Neural cell (in vitro differentiated cells): Measurements from ENCODE around the gene FBRSL1. TPM values are rescaled to one million over a fixed set of nuclear protein-coding genes. Genes with fewer than 3 reads are reported as not detected.

Experiments used
- H2AFZ ChIP-seq: fragments of 200-600, 300-800 bp; sonication (generic), shearing (Covaris generic); 2 replicates; pipeline ENCODE4 v1.6.0; 2014; ENCODE audit warnings: low read depth, mild to moderate bottlenecking, antibody characterized with exemption, low read length, moderate library complexity
- H3F3A ChIP-seq: fragments of 200-600 bp; shearing (Covaris generic); 2 replicates; pipeline ENCODE4 v1.6.1; 2016; ENCODE audit warnings: mild to moderate bottlenecking, moderate library complexity, mixed read lengths, antibody characterized with exemption, low read length; ENCODE audit not compliant: insufficient read depth, poor library complexity, severe bottlenecking
- H3K27ac ChIP-seq: fragments of 200-600, 300-800 bp; sonication (generic), shearing (Covaris generic); 2 replicates; pipeline ENCODE4 v1.5.1; 2014; ENCODE audit warnings: mild to moderate bottlenecking, low read length, moderate library complexity
- H3K27me3 ChIP-seq: fragments of 300-800, 200-600 bp; sonication (generic), shearing (Covaris generic); 2 replicates; pipeline ENCODE4 v1.6.0; 2014; ENCODE audit warnings: mild to moderate bottlenecking, low read depth, low read length, moderate library complexity; ENCODE audit not compliant: insufficient read depth
- H3K36me3 ChIP-seq: fragments of 300-800, 200-600 bp; sonication (generic), shearing (Covaris generic); 2 replicates; pipeline ENCODE4 v1.5.1; 2014; ENCODE audit warnings: mild to moderate bottlenecking, antibody characterized with exemption, low read length, moderate library complexity; ENCODE audit not compliant: insufficient read depth
- H3K4me2 ChIP-seq: fragments of 300-800, 200-600 bp; sonication (generic), shearing (Covaris generic); 2 replicates; pipeline ENCODE4 v1.6.0; 2014; ENCODE audit warnings: mild to moderate bottlenecking, low read length
- H3K4me3 ChIP-seq: fragments of 300-800, 200-600 bp; sonication (generic), shearing (Covaris generic); 2 replicates; pipeline ENCODE4 v1.5.1; 2014; ENCODE audit warnings: mild to moderate bottlenecking, low read length, moderate library complexity
- H3K79me2 ChIP-seq: fragments of 200-600 bp; shearing (Covaris generic); replicated peaks from 2 replicates; pipeline ENCODE4 v1.6.0; 2014; ENCODE audit warnings: mild to moderate bottlenecking, low read length, moderate library complexity; ENCODE audit not compliant: insufficient read depth
- H3K9ac ChIP-seq: fragments of 300-800, 200-600 bp; sonication (generic), shearing (Covaris generic); 2 replicates; pipeline ENCODE4 v1.6.1; 2016; ENCODE audit warnings: mild to moderate bottlenecking, low read length, mixed read lengths
- H3K9me2 ChIP-seq: fragments of 200-600 bp; shearing (Covaris generic); 2 replicates; pipeline ENCODE4 v1.6.1; 2016; ENCODE audit warnings: mild to moderate bottlenecking, low read length, mixed read lengths; ENCODE audit not compliant: insufficient read depth
- H3K9me3 ChIP-seq: fragments of 200-600, 300-800 bp; sonication (generic), shearing (Covaris generic); 2 replicates; pipeline ENCODE4 v1.6.1; 2016; ENCODE audit warnings: mild to moderate bottlenecking, mixed run types, low read length, moderate library complexity, mixed read lengths
- H4K20me1 ChIP-seq: fragments of 200-600 bp; shearing (Covaris generic); 2 replicates; pipeline ENCODE4 v1.6.1; 2016; ENCODE audit warnings: mild to moderate bottlenecking, mixed run types; ENCODE audit not compliant: insufficient read depth
- CTCF ChIP-seq: fragments of 450-650 bp; IDR thresholded peaks from 2 replicates; pipeline ENCODE4 v1.5.1; 2014; ENCODE audit warnings: antibody characterized with exemption, mild to moderate bottlenecking, moderate library complexity; ENCODE audit not compliant: poor library complexity, severe bottlenecking
- EP300 ChIP-seq: fragments of 450-650 bp; conservative IDR thresholded peaks from 2 replicates; pipeline ENCODE4 v1.6.1; 2014; ENCODE audit warnings: antibody characterized with exemption, mild to moderate bottlenecking, moderate library complexity; ENCODE audit not compliant: poor library complexity, severe bottlenecking
- EZH2 ChIP-seq: fragments of 200-600, 300-800 bp; shearing (Covaris generic), sonication (generic); IDR thresholded peaks from 2 replicates; pipeline ENCODE4 v1.6.1; 2014; ENCODE audit warnings: antibody characterized with exemption, low read length, borderline replicate concordance, mild to moderate bottlenecking; ENCODE audit not compliant: insufficient read depth, poor library complexity, severe bottlenecking
- MXI1 ChIP-seq: fragments of 450-650 bp; conservative IDR thresholded peaks from 2 replicates; pipeline ENCODE4 v1.6.1; 2014; ENCODE audit warnings: antibody characterized with exemption, mild to moderate bottlenecking; ENCODE audit not compliant: poor library complexity, severe bottlenecking
- POLR2AphosphoS5 ChIP-seq: IDR thresholded peaks from 2 replicates; pipeline ENCODE4 v1.6.1; 2012
- RAD21 ChIP-seq: fragments of 450-650 bp; conservative IDR thresholded peaks from 2 replicates; pipeline ENCODE4 v1.6.1; 2014; ENCODE audit warnings: antibody characterized with exemption, mild to moderate bottlenecking, moderate library complexity
- REST ChIP-seq: IDR thresholded peaks from 2 replicates; pipeline ENCODE4 v1.6.1; 2012; ENCODE audit warnings: borderline replicate concordance
- SMC3 ChIP-seq: fragments of 450-650 bp; conservative IDR thresholded peaks from 2 replicates; pipeline ENCODE4 v1.6.1; 2014; ENCODE audit warnings: antibody characterized with exemption, mild to moderate bottlenecking, moderate library complexity; ENCODE audit not compliant: poor library complexity
- TAF1 ChIP-seq: IDR thresholded peaks from 2 replicates; pipeline ENCODE4 v1.6.1; 2012; ENCODE audit warnings: low read depth
- polyA plus RNA-seq: library from polyadenylated mRNA; depleted of rRNA; stranded (reverse); fragments of >200 nt; gene quantifications from 2 replicates; pipeline ENCODE4 v1.2.3, GENCODE V29; 2014

The FBRSL1 gene
- polyA plus RNA-seq, 1 donor from 2014 or later, result 11.9 TPM

DNA sequence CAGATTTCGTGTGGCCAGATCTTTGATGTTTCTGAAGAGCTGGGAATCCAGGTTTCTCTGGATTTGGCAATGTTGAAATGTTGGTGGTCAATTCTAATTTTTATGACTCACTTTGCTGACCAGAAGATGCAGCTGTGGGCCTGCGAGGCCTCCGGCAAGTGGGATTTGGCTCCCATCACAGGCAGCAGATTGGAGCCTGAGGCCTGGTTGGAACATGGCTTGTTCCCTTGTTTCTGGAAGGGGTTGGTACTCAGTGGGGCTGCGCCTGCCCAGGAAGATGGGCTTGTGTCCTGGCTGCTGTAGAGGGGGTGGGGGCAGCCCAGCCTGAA lies 23.1 kb downstream of the FBRSL1 start:
- Histone ChIP-seq H3K27ac (no peak overlapping the region), H3K36me3 (no peaks in the 10 kb centered on the region), H3K27me3 (no peaks in the 10 kb centered on the region), H3K9ac (no peak overlapping the region), H2AFZ (no peak overlapping the region), H4K20me1 (no peaks in the 10 kb centered on the region), H3K4me2 (no peak overlapping the region), H3F3A (no peaks in the 10 kb centered on the region), H3K79me2 (no peaks in the 10 kb centered on the region), H3K4me3 (no peak overlapping the region), H3K9me2 (no peaks in the 10 kb centered on the region), H3K9me3 (peaks cover 3% of the 10 kb centered on the region)
- TF ChIP-seq REST (no peak), EZH2 (no peak), EP300 (no peak), RAD21 (no peak), CTCF (no peak)

DNA sequence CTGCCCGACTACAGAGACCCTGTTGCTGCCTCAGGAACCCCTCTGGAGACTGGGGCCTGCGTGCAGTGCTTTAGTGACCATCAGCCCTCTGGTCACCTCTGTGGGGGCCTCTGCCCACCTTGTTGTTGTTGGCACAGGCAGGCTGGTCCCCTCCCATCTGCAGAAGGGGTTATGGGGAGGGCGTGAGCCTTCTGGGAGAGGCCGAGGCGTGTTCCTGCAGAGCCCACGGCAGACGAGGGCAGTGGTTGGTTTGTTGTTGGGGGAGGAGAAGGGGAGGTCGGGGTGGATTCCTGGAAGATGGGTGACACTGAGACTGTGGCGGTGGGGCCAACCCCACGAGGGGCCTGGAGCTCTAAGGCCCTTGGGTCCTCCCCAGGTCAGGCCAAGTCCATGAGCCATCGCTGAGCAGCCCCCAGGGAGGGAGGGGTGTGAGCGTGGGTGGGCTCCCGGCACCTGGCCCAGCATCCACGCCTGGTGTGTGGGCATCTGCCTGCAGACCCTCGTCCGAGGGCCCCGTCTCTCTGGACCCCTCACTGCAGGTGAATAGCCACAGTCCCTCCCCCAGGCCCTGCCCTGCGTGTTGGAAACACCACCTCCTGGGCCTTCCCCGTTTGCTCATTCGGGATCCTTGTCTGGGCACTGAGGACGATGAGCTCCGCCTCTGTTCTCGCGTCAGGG lies 23.6 kb downstream of the FBRSL1 start:
- Histone ChIP-seq H3F3A (no peaks in the 10 kb centered on the region), H3K9me2 (no peaks in the 10 kb centered on the region), H3K4me3 (no peak overlapping the region), H4K20me1 (no peaks in the 10 kb centered on the region), H2AFZ (no peak overlapping the region), H3K27me3 (no peaks in the 10 kb centered on the region), H3K36me3 (no peaks in the 10 kb centered on the region), H3K9me3 (peaks cover 3% of the 10 kb centered on the region), H3K27ac (no peak overlapping the region), H3K4me2 (no peak overlapping the region), H3K79me2 (no peaks in the 10 kb centered on the region), H3K9ac (no peak overlapping the region)
- no peak for TF ChIP-seq EZH2

GRCh38 chr12:132514216-132514820 lies 24.4 kb downstream of the FBRSL1 start:
- Histone ChIP-seq H3K4me2 (no peak overlapping the region), H3F3A (no peaks in the 10 kb centered on the region), H3K79me2 (no peaks in the 10 kb centered on the region), H3K9me3 (peaks cover 3% of the 10 kb centered on the region), H2AFZ (no peak overlapping the region), H3K9ac (no peak overlapping the region), H3K36me3 (no peaks in the 10 kb centered on the region), H4K20me1 (no peaks in the 10 kb centered on the region), H3K4me3 (no peak overlapping the region), H3K9me2 (no peaks in the 10 kb centered on the region), H3K27ac (no peak overlapping the region), H3K27me3 (no peaks in the 10 kb centered on the region)
- no peak for TF ChIP-seq SMC3
- TF ChIP-seq EP300, result no peak
- TF ChIP-seq EZH2, result no peak
- no peak for TF ChIP-seq RAD21
- TF ChIP-seq MXI1, result no peak
- TF ChIP-seq REST, result no peak
- no peak for TF ChIP-seq POLR2AphosphoS5
- TF ChIP-seq CTCF, result no peak
- TF ChIP-seq TAF1, result no peak
